HCT116 (cell line): Measurements from ENCODE around the gene BICDL2. TPM values are rescaled to one million over a fixed set of nuclear protein-coding genes. Genes with fewer than 3 reads are reported as not detected.
A peak's percentile ranks its signal among the peaks of the same experiment; 100 is the strongest.

Experiments used
- ATAC-seq: fragments of 200-7000 bp; cut with Tn5 transposase; 2 replicates; pipeline ENCODE4 v1.9.1; 2020; ENCODE audit warnings: mild to moderate bottlenecking, moderate library complexity
- BruUV-seq: library from RNA; stranded (reverse); fragments of 400-500 nt; replicated peaks from 2 replicates; lab custom pipeline; 2021; lab: Mats Ljungman, UMichigan
- CTCF ChIA-PET: fragments of 300-600 bp; sonication (Branson Sonifier 250); formaldehyde crosslinking; loops from one replicate; lab custom pipeline; 2021; ENCODE audit warnings: antibody characterized with exemption; lab: Charles Lee
- POLR2A ChIA-PET: fragments of 300-600, 350-600 bp; sonication (Branson Sonifier 250); formaldehyde crosslinking; loops from one replicate; lab custom pipeline; 2021; ENCODE audit warnings: antibody characterized with exemption; lab: Charles Lee
- RAD21 ChIA-PET, 2 experiments: fragments of 300-600 bp; sonication (Branson Sonifier 250); formaldehyde crosslinking; loops; one replicate each; lab custom pipeline; 2023; ENCODE audit warnings: low total read pairs in 2 of 2; ENCODE audit not compliant: uncharacterized antibody in 2 of 2, unreplicated experiment in 2 of 2, low non-redundant PET in 1 of 2; lab: Charles Lee
- DNase-seq: peaks from one replicate; pipeline ENCODE4 v3.0.0-alpha.2; 2010; ENCODE audit warnings: low read depth, low spot score
- H2AFZ ChIP-seq: fragments of 200-600 bp; shearing (Covaris generic), sonication (generic); 2 replicates; pipeline ENCODE4 v1.6.1; 2017; ENCODE audit warnings: low read depth, mixed run types, mixed read lengths, antibody characterized with exemption, low read length; ENCODE audit not compliant: poor library complexity, severe bottlenecking
- H3K27ac ChIP-seq: 2 replicates; pipeline ENCODE4 v1.5.1; 2012; ENCODE audit warnings: low read depth, low read length
- H3K27me3 ChIP-seq: fragments of 200-600 bp; sonication (generic); 2 replicates; pipeline ENCODE4 v1.6.1; 2016; ENCODE audit warnings: mixed run types, low read length, mixed read lengths; ENCODE audit not compliant: insufficient read depth
- H3K36me3 ChIP-seq, 2 experiments: fragments of 200-500 bp in 1 of 2; fragments of 200-600 bp in 1 of 2; sonication (Bioruptor generic) in 1 of 2; sonication (generic) in 1 of 2; 2 replicates each; pipeline versions ENCODE4 v1.5.1 to v1.6.1; 2014 to 2016; ENCODE audit warnings: low read length in 2 of 2, inconsistent platforms in 1 of 2, mixed read lengths in 1 of 2, mixed run types in 1 of 2; ENCODE audit not compliant: insufficient read depth in 2 of 2, control insufficient read depth in 1 of 2
- H3K4me1 ChIP-seq, 2 experiments: fragments of 200-600 bp in 1 of 2; sonication (generic) in 1 of 2; 2 replicates each; pipeline versions ENCODE4 v1.5.1 to v1.6.1; 2012 to 2017; ENCODE audit warnings: low read length in 2 of 2, inconsistent platforms in 1 of 2, mild to moderate bottlenecking in 1 of 2, mixed read lengths in 1 of 2, mixed run types in 1 of 2, moderate library complexity in 1 of 2; ENCODE audit not compliant: insufficient read depth in 2 of 2, control insufficient read depth in 1 of 2
- H3K4me2 ChIP-seq: fragments of 200-600 bp; sonication (generic); 2 replicates; pipeline ENCODE4 v1.6.1; 2017; ENCODE audit warnings: mixed run types, low read length, mixed read lengths
- H3K4me3 ChIP-seq, 2 experiments: fragments of 200-600 bp in 1 of 2; sonication (generic) in 1 of 2; replicated peaks in 1 of 2; 2 replicates each; pipeline ENCODE4 v1.5.1; 2011 to 2016; ENCODE audit warnings: low read length in 2 of 2, control low read depth in 1 of 2, low read depth in 1 of 2, mild to moderate bottlenecking in 1 of 2, mixed read lengths in 1 of 2, mixed run types in 1 of 2
- H3K79me2 ChIP-seq: fragments of 200-600 bp; sonication (generic); 2 replicates; pipeline ENCODE4 v1.6.1; 2017; ENCODE audit warnings: mild to moderate bottlenecking, mixed run types, low read length, moderate library complexity, mixed read lengths; ENCODE audit not compliant: insufficient read depth
- H3K9ac ChIP-seq: fragments of 200-600 bp; sonication (generic); 2 replicates; pipeline ENCODE4 v1.6.1; 2016; ENCODE audit warnings: low read length, mixed read lengths
- H3K9me2 ChIP-seq: fragments of 200-600 bp; sonication (generic), shearing (Covaris generic); 2 replicates; pipeline ENCODE4 v1.6.1; 2017; ENCODE audit warnings: mixed run types, mild to moderate bottlenecking, moderate library complexity; ENCODE audit not compliant: insufficient read depth
- H3K9me3 ChIP-seq, 2 experiments: fragments of 200-500 bp in 1 of 2; fragments of 200-600 bp in 1 of 2; sonication (Bioruptor generic) in 1 of 2; sonication (generic) in 1 of 2; 2 replicates each; pipeline ENCODE4 v1.6.1; 2014 to 2017; ENCODE audit warnings: low read length in 2 of 2, mixed read lengths in 2 of 2, inconsistent platforms in 1 of 2, low read depth in 1 of 2, mild to moderate bottlenecking in 1 of 2, mixed run types in 1 of 2, moderate library complexity in 1 of 2; ENCODE audit not compliant: control insufficient read depth in 1 of 2, insufficient read depth in 1 of 2
- H4K20me1 ChIP-seq: fragments of 200-600 bp; sonication (generic), shearing (Covaris generic); 2 replicates; pipeline ENCODE4 v1.6.1; 2017; ENCODE audit warnings: mixed run types, mild to moderate bottlenecking, moderate library complexity; ENCODE audit not compliant: insufficient read depth
- ELF1 ChIP-seq: IDR thresholded peaks from 2 replicates; pipeline ENCODE4 v1.6.1; 2012; ENCODE audit warnings: low read depth, borderline replicate concordance
- SP1 ChIP-seq: IDR thresholded peaks from 2 replicates; pipeline ENCODE4 v1.6.1; 2012; ENCODE audit warnings: low read depth
- TCF7L2 ChIP-seq: IDR thresholded peaks from 2 replicates; pipeline ENCODE4 v1.7.0; 2011; ENCODE audit warnings: borderline replicate concordance, inconsistent platforms; ENCODE audit not compliant: insufficient read depth, insufficient read length; ENCODE audit errors: extremely low read depth
- YY1 ChIP-seq: IDR thresholded peaks from 2 replicates; pipeline ENCODE4 v1.6.1; 2011; ENCODE audit warnings: low read length, low read depth, moderate library complexity, mild to moderate bottlenecking; ENCODE audit not compliant: insufficient replicate concordance; ENCODE audit errors: extremely low read depth
- ZNF274 ChIP-seq: fragments of 200-500 bp; sonication (Bioruptor generic); IDR thresholded peaks from 2 replicates; pipeline ENCODE4 v1.6.1; 2014; ENCODE audit warnings: mild to moderate bottlenecking, low read depth, low read length, inconsistent platforms
- intact Hi-C: fragments of 100-400 bp; cut with micrococcal nuclease; formaldehyde crosslinking; loops from 2 replicates; pipeline ENCODE4 v1.10.0; 2022
- total RNA-seq: library from RNA; stranded (reverse); gene quantifications from one replicate; pipeline ENCODE4 v1.2.1, GENCODE V29; 2021; ENCODE audit not compliant: unreplicated experiment

BICDL2 gene
- total RNA-seq, 1 experiment from 2014 or later: 21.3 TPM

GRCh38 chr16:3019594-3020246 is 17.0 kb downstream of the BICDL2 start:
- peak overlapping the region; percentile 94 to 95 for H3K4me3 ChIP-seq
- H3K4me1 ChIP-seq: peaks cover 27 to 65% of the 10 kb centered on the region in 2 experiments
- no peaks in the 10 kb centered on the region for H3K9me3 ChIP-seq
- H3K79me2 ChIP-seq: peaks cover 18% of the 10 kb centered on the region; the same call in 1 of the 2 replicates
- no peaks in the 10 kb centered on the region for H3K27me3 ChIP-seq
- ChIA-PET CTCF (interaction anchor here (0.8 to 6.1 kb wide), 5 partner anchors 9 to 16 kb away, joined by 3 to 39 read pairs (median 4); no protein-coding TSS in a partner anchor), POLR2A (interaction anchor here (0.8 to 8.2 kb wide), 14 partner anchors 8 to 1055 kb away, joined by 3 to 188 read pairs (median 4); partner anchors contain the start of genes CLDN9, KREMEN2, PAQR4 and PKMYT1), RAD21 (interaction anchor here in 1 of 2 experiments (0.7 kb wide), 1 partner anchor 667 kb away, joined by 4 read pairs; no protein-coding TSS in a partner anchor)
- H3K27ac ChIP-seq: peak overlapping the region; percentile 100
- peaks cover 0 to 15% of the 10 kb centered on the region in 2 experiments; a peak in 1 of 4 replicates for H3K36me3 ChIP-seq
- TF ChIP-seq ZNF274: no peak
- TF ChIP-seq TCF7L2: no peak
- peak; percentile 6 for TF ChIP-seq YY1
- TF ChIP-seq ELF1: no peak
- no peak for TF ChIP-seq SP1
- peak overlapping the region; percentile 86 for H3K4me2 ChIP-seq
- no peaks in the 10 kb centered on the region for H4K20me1 ChIP-seq
- BruUV-seq: TSS peak; percentile 52
- ATAC-seq: no peak
- no peaks in the 10 kb centered on the region for H3K9me2 ChIP-seq
- intact Hi-C loops: loop anchor here (5.0 kb wide), 2 partner anchors 37 to 862 kb away; partner anchors contain the start of genes PKMYT1 and TRAF7
- no peak for DNase-seq
- H2AFZ ChIP-seq: no peak overlapping the region
- peak overlapping the region; percentile 99 for H3K9ac ChIP-seq
